HG02885 (cell line): ENCODE measurements around the gene LRRC4B.
"Not testable (repeated sequence)": the region's sequence is repeated elsewhere in the genome, so short reads cannot be mapped to it uniquely, and the experiment has no call there.

Source experiments
- ATAC-seq: cut with Tn5 transposase; IDR thresholded peaks from one replicate; pipeline ENCODE4 v1.9.1; 2021; ENCODE audit warnings: mild to moderate bottlenecking; ENCODE audit not compliant: unreplicated experiment, poor library complexity

LRRC4B gene, protein sequence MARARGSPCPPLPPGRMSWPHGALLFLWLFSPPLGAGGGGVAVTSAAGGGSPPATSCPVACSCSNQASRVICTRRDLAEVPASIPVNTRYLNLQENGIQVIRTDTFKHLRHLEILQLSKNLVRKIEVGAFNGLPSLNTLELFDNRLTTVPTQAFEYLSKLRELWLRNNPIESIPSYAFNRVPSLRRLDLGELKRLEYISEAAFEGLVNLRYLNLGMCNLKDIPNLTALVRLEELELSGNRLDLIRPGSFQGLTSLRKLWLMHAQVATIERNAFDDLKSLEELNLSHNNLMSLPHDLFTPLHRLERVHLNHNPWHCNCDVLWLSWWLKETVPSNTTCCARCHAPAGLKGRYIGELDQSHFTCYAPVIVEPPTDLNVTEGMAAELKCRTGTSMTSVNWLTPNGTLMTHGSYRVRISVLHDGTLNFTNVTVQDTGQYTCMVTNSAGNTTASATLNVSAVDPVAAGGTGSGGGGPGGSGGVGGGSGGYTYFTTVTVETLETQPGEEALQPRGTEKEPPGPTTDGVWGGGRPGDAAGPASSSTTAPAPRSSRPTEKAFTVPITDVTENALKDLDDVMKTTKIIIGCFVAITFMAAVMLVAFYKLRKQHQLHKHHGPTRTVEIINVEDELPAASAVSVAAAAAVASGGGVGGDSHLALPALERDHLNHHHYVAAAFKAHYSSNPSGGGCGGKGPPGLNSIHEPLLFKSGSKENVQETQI

DNA sequence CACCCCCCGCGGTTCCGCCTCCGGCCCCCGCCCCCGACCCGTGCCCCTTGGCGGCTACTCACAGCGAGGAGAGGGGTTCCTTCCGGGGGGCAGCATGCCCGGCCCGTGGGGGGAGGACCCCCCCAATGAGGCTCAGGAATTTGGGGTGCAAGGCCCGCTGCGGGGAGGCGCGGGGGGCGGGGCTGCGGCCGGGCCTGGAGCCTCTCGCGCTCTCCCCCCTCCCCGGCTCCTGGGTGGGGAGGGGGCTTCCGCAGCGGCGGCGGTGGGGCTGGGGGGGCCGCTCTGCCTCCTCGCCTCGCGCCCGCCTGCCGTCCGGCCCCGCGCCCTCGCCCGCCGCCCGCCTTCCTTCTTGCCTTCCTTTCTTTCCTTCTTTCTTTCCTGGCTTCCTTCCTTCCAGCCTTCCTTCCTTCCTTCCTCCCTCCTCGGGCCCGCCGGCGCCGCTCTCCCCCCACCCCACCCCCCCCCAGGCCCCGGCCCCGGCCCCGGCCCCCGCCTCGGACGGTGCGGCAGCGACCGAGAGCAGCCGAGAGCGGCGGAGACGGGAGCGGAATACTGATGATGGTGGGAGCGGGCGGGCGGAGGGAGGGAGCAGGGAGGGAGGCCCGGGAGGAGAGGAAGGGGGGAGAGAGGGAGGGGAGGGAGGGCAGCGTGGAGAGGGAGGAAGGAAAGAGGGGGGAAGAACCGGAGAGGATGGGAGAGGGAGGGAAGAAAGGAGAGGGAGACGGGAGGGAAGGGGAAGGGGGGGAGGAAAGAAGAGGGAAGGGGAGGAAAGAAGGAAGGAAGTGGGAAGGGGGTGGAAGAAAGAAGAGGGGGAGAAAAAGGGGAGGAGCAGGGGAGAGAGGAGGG, at the start of gene LRRC4B:
Gene LRRC4B, minus strand, starts transcription at position 554 of the 846 bp plus-strand sequence. CDS start 19,597 bp downstream, outside the sequence.
- no peak for ATAC-seq

DNA sequence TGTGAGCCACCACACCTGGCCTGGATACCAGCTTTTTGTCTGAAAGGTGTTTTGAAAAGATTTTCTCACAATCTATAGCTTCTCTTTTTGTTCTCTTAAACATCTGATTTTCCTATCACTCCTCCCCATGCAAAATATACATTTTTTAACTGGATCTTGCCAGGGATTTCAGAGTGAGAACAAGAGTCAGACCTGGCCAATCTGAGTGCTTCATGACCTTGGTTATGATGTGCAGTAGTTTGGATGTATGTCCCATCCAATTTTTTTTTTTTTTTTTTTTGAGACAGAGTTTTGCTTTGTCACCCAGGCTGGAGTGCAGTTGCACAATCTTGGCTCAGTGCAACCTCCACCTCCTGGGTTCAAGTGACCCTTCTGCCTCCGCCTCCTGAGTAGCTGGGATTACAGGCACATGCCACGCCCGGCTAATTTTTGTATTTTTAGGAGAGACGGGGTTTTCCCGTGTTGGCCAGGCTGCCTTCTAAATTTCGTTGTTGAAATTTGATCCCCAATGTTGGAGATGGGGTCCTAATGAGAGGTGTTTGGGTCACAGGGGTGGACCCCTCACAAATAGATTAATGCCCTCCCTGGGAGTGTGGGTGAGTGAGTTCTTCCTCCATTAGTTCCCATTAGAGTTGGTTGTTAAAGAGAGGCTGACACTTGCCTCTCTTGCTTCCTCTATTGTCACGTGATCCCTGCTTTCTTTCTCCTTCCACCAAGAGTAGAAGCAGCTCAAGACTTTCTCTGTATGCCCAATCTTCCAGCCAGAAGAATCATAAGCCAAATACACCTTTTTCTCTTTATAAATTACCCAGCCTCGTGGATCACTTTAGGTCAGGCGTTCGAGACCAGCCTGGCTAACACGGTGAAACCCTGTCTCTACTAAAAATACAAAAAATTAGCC, 44.5 kb upstream of the LRRC4B start:
- not testable (repeated sequence) for ATAC-seq

DNA sequence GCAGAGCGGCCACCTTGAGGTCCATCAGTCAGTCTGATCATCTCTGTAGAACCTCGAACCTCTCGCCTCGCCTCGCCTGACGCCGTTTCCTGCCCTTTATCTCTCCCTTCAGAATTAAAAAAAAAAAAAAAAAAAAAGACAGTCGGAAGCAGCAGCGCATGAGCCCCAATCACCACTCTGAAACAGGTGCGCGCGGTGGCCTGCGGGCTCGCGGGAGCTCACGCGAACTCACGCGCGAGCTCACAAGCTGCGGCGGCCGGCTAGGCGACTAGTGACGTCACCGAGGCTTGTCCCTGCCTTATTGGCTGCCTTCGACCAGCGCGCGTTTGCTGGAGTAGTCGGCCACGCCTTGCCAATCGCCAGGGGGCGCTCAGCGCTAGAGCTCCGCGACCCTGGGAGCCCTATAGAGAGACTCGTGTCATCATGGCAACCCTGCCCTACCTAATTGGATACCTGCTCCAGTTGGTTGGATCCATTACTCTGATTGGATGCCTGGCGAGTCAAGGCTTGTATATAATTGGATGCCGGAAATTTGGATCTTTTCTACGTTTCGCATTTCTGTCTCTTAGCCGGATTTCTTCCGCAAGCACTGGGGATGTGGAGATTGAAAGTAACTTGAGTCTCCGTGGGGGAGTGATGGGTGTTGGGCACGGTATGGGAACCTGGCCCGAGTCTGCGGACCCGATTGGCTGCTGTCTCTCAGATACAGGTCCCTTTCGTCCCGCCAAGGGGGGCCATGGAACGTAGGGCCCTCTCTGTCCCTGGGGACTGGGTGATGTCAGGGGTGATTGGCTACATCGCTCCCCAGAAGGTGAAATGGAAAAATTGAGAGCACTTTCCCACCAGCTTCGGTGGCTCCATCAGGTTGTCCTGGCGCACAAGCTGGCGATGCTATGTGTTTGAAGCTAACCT, 39.9 kb upstream of the LRRC4B start:
- ATAC-seq: peak; percentile 66

DNA sequence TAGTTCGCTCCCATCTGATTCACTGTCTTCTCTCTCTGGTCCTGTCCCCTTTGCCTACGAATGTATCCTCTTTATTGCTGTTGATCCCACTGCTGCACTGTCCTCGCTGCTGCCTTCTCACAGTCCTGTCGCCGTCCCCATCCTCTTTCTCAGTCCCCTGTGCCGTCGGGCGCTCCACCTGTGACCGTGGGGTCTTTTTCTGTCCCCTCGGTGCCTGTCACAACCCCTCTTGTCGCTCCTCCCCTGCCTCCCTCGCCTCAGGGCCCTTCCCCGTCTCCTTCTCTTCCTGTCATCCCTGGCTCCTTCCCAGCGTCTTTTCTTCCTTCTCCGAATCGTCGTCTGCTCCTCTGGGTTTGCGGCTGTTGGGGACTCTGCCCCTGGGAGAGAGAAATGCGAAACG, 39.2 kb upstream of the LRRC4B start:
- ATAC-seq: no peak

DNA sequence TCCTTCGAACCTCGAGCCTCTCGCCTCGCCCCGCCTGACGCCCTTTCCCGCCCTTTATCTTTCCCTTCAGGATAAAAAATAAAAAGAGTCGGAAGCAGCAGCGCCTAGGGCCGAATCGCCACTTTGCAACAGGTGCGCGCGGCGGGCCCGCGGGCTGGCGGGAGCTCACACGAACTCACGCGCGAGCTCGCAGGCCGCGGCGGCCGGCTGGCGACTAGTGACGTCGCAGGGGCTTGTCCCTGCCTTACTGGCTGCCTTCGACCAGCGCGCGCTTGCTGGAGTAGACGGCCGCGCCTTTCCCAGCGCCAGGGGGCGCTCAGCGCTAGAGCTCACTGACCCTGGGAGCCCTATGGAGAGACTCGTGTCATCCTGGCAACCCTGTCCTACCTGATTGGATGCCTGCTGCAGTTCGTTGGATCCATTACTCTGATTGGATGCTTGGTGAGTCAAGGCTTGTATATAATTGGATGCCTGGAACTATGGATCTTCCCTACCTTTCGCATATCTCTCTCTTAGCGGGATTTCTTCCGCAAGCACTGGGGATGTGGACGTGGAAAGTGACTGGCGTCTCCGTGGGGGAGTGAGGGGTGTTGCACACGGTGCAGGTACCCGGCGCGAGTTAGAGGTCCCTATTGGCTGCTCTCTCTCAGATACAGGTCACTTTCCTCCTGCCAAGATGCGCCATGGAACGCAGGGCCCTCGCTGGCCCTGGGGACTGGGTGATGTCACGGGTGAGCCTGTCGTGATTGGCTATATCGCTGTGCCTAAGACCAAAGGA, 38.0 kb upstream of the LRRC4B start:
- ATAC-seq: not testable (repeated sequence)

DNA sequence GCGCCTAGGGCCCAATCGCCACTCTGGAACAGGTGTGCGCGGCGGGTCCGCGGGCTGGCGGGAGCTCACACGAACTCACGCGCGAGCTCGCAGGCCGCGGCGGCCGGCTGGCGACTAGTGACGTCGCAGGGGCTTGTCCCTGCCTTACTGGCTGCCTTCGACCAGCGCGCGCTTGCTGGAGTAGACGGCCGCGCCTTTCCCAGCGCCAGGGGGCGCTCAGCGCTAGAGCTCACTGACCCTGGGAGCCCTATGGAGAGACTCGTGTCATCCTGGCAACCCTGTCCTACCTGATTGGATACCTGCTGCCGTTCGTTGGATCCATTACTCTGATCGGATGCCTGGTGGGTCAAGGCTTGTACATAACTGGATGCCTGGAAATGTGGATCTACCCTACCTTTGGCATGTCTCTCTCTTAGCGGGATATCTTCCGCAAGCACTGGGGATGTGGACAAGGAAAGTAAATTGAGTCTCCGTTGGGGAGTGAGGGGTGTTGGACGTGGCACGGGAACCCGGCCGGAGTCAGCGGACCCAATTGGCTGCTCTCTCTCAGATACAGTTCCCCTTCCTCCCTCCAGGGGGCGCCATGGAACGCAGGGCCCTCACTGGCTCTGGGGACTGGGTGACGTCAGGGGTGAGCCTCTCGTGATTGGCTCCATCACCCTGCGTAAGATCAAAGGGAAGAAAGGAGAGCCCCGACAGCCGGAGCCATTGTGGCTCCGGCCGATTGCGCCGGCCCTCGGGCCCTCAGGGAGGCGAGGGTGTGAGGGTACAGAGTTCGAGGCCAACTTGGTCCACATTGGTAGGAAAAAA, 36.2 kb upstream of the LRRC4B start:
- ATAC-seq: not testable (repeated sequence)

DNA sequence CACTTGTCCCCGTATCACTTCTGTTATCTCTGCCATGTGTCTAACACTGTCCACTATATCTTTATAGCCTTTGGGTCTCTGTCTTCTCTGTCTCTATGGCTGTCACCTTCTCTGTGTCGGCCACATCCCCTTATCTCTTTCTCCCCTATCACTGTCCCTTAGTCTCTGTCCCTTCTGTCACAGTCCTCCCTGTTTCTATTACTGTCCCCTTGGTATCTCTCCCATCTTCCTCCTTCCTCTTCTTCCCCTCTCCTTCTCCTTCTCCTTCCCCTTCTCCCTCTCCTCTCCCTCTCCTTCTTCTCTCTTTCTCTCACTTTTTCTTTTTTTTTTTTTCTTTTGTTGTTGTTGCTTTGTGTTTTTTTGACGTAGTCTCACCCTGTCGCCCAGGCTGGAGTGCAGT, 34.7 kb upstream of the LRRC4B start:
- no peak for ATAC-seq

DNA sequence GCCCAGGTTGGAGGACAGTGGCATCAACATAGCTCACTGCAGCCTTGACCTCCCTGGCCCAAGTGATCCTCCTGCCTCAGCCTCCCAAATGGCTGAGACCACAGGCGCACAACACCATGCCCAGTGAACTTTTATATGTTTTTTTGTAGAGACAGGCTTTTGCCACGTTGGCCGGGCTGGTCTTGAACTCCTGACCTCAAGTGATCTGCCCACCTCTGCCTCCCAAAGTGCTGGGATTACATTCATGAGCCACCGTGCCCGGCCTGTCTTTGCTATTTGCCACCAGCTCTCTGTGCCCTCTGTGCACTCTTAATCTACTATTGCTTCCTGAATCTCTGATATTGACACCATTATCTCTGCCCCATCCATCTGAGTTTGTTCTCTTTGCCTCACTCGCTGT, 34.3 kb upstream of the LRRC4B start:
- ATAC-seq: no peak

DNA sequence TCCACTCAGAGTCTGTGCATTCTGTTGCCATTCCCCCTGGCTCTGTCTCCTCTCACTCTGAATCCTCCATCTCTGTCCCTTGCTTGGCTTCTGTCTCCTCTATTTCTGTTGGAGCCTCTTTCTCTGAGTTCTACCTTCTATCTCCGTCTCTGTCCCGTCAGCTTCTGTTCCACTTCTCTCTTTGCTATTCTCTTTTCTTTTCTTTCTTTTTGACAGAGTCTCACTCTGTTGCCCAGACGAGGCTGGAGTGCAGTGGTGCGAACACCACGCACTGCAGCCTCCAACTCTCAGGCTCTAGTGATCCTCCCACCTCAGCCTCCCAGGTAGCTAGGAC, 33.8 kb upstream of the LRRC4B start:
- ATAC-seq: no peak

DNA sequence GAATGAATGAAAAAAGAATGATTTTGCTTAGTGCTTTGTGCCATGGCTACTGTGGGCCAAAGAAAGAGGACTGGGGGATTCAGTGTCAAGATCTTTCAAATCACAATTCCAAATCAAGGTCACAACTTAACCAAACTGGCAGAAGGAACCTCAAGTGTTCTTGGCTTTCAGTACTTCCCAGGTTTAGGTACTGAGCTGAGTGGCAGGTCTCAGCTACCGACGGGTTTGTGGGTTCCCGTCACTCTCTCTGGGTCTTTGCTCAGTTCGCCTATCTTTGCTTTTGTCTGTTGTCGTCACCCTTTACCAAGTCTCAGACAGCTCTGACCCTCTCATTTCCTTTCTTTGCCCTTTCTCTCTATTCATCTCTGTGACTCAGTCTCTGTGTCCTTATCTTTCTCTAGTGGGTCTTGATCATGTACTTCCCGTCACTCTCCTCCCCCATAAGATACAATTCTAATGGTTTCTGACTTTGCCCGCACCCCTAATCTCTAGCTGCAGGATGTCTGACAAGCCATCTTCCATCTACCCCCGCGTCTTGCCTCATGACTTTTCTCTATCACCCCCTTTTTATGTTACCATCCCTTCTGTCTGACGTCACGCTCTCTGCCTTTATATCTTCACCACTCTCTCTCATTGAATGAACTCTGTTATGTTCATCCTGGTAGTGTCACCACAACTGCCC, 33.3 kb upstream of the LRRC4B start:
- no peak for ATAC-seq

DNA sequence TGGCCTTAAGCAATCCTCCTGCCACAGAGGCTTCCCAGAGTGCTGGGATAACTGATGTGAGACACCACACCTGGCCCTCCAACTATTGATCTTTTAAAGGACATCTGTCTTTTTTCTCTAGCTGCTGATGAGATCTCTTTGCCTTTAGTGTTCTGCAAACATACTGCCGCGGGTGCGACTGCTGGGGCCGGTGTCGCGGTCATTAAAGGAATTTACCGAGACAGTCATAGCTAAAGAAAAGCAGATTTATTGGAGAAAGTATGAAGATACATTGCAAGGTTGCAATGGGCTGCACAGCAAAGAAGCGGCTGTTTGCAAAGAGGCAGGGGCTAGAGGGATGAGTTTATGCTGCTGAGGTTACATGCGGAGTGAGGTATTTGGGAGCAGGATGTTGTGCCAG, 31.2 kb upstream of the LRRC4B start:
- ATAC-seq: no peak

DNA sequence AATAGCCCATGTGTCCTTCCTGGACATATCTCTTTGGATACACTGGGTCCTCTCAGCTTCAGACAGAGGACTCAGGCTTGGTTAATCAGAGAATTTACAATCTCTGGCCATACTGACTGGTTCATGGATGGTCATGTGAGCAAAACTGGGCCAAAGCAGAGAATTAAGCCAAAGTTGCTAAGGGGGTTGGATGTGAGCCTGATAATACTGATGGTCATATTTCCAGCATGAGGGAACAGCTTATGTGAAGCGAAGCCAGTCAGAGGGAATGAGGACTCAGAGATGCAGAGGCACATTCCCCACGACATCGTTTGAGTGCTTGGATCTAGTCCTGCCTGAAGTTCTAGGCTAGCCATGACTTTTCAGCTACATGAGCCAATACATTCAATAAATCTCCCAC, 22.0 kb upstream of the LRRC4B start:
- no peak for ATAC-seq

DNA sequence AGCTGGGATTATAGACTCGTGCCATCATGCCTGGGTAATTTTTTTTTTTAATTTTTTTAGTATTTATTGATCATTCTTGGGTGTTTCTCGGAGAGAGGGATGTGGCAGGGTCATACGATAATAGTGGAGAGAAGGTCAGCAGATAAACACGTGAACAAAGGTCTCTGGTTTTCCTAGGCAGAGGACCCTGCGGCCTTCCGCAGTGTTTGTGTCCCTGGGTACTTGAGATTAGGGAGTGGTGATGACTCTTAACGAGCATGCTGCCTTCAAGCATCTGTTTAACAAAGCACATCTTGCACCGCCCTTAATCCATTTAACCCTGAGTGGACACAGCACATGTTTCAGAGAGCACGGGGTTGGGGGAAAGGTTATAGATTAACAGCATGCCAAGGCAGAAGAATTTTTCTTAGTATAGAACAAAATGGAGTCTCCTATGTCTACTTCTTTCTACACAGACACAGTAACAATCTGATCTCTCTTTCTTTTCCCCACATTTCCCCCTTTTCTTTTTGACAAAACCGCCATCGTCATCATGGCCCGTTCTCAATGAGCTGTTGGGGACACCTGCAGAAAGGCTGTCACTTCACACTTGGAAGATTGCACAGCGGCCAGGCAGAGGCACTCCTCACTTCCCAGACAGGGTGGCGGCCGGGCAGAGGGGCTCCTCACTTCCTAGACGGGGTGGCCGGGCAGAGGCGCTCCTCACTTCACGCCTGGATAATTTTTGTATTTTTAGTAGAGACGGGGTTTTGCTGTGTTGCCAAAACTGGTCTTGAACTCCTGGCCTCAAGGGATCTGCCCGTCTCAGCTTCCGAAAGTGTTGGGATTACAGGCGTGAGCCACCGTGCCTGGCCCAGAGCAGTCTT, 13.8 kb upstream of the LRRC4B start:
- not testable (repeated sequence) for ATAC-seq

DNA sequence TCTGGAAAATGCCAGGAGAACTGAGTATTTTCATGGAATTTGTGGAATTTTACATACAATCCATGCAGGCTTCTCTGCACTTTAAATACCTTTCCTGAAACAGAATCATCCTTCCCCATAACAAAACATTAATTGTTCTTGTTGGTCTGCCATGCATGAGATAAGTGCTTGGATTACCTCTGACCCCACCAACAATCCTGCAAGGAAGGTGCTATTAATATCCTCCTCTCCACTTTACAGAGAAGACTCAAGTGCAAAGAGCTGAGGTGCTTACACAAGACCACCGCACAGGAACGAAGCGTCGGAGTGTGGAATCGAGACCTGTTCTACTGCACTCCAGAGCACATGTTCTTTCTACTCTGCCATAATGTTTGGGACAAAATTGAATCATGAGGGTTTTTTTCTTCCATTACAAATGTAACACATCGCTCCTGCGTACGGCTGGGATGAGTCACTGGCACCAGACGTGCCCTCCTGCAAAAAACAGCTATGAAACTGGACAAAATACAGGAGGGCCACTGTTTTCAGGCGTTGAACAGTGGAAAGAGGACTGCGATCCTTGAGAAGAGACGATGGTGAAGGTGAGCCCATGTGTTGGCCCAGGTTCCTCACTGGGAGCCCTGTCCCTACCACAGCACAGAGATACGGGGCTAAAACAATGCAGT, 12.9 kb upstream of the LRRC4B start:
- ATAC-seq: no peak

DNA sequence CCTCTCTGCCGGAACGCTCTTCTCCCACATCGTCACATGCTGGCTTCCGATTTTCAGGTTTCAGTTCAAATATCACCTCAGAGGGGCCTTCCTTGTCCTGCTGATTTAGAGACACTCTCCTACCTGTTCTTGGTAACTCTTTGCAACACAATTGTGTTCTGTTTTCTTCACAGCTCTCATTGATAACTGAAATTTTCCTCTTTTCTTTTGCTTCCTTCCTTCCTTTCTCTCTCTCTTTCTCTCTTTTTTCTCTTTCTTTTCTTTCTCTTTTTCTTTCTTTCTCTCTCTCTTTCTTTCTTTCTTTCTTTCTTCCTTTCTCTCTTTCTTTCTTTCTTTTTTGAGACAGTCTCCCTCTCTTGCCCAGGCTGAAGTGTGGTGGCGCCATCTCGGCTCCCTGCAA, 12.0 kb upstream of the LRRC4B start:
- ATAC-seq: no peak
